HG02938 (cell line): ENCODE measurements around the gene GABPB1.

Experiments used
- ATAC-seq: cut with Tn5 transposase; IDR thresholded peaks from one replicate; pipeline ENCODE4 v1.9.1; 2021; ENCODE audit warnings: mild to moderate bottlenecking, moderate library complexity; ENCODE audit not compliant: unreplicated experiment

The GABPB1 gene

DNA sequence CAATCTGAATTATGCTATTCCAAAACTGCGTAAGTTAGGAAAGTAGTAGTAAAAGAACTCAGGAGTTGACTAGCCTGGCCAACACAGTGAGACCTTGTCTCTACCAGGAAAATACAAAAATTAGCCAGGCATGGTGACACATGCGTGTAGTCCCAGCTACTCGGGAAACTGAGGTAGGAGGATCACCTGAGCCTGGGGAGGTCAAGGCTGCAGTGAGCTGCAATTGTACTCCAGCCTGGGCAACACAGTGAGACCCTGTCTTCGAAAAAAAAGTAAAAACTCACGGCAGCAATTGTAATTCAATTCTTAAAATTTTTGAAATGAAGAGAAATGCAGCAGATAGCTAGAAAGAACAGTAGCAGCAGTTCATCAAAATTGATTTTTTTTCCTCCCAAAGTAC lies 9.7 kb downstream of the GABPB1 start:
- ATAC-seq = no peak

DNA sequence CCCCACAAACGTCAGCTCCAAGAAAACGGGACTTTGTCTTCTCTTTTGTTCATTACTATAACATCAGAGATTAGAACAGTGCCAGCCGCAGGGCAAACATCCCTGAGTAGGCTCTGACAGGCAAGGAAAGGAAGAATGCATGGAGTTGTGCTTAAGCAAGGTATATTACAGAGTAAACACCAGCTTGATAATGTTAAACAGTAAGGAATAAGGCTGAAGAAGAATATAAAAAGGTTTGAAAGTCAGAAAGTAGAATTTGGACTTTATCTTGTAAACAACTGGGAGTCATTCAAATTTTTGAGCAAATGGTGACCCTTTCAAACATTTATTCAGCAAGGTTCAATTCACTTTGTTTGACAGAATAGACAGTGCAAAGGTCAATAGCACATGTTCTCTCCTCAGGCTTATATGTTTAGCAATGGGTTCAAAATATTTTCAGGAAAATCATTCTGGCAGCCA lies 11.0 kb downstream of the GABPB1 start:
- no peak for ATAC-seq

DNA sequence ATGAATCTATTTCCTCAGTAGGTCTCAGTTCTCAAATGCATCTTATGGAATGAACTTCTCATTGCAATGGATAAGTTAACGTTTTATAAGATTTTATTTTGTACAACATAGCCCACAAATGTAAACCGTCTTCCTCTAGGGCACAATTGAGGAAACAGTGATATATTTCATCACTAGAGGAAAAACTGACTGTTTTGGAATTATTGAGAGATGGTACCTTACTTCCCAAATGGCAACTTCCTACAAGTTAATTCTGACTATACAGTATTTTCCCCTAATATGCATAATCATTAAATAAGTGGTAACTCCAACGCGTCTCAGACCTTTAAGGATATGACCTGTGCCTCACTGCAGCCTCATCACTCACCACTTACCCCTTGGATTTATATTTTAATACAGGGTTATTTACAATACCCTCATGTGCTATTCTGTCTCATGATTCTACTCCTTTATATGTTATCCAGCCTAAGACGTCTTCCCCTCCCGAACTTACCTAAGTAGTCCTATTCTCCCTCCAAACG lies 13.3 kb downstream of the GABPB1 start:
- ATAC-seq = no peak

DNA sequence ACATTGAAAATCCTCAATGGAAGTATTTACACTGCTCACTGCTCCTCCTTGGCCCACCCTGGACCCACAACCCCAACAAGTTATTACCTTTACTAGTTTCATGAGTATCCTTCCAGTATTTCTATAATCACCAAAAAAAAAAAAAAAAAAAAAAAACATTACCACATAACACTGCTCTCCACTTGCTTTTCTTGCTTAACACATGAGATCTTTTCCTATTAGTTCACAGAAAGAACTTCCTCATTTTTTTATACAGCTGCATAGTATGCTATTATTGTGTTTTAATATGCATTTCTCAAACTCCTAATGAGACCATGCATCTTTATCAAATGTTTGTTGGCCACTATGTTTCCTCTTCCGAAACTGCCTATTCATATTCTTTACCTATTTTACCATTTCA lies 14.6 kb downstream of the GABPB1 start:
- ATAC-seq = no peak

DNA sequence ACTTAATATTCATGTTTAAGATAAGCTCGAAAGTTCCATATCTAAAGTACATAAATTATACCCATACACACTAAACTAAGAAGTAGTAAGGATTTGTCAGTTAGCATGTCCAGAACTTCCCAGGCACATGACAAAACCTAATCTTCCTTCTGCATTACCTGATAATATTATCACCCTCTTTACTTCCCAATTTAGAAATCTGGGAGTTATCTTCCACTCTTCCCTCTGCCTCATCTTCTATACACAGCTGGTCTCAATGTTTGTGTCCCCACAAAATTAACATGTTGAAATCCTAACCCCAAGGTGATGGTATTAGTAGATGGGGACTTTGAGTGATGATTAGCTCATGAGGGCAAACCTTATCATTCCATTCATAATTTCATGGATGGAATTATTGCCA lies 15.3 kb downstream of the GABPB1 start:
- ATAC-seq = no peak

DNA sequence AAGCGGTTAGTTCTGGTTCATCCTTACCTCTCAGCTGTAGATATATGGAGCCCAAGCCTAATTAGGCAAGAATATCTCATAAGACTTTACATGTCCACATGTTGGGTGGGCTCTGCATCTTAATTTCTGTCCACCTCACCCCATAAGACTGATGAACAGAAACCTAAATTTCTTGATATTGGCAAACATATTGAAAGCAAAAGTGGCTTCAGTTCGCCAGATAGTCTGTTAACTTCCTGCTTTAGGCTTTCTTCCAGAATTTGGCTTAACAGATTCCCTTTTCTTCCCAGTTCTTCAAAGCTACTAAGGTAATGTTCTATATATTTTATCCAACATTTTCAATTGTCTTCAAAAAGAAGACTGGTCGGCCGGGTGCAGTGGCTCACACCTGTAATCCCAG lies 19.7 kb downstream of the GABPB1 start:
- no peak for ATAC-seq

DNA sequence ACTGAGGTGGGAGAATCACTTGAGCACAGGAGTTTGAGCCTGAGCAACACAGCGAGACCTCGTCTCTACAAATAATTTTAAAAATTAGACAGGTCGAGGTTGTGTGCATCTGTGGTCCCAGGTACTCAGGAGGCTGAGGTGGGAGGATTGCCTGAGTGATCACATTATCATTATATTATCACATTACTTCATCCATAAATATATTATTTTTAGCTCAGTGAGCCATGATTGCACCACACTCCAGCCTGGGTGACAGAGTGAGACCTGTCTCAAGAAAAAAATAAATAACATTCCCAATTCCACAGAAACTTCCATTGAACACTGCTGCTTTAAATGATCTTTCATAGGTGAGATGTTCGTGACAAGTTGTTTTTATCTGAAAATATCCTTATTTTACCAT lies 21.8 kb downstream of the GABPB1 start:
- no peak for ATAC-seq

DNA sequence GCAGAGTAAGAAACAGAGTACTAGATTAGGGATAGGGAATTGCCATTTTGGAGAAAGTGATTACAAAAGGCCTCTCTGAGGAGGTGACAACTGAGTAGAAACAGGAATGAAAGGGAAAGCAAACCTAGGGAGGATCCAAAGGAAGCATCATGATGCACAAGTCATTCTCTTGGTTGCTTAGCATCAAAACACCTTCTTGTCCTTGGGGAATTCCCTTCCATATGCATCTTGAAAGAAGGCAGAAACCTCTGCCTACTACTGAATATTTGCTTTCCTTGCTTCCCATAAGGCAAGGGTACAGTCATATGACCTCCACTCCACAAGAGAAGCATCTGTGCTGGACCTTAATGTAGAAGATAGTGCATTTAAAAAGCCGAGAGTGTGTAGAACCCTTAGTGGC lies 24.1 kb downstream of the GABPB1 start:
- ATAC-seq = no peak

DNA sequence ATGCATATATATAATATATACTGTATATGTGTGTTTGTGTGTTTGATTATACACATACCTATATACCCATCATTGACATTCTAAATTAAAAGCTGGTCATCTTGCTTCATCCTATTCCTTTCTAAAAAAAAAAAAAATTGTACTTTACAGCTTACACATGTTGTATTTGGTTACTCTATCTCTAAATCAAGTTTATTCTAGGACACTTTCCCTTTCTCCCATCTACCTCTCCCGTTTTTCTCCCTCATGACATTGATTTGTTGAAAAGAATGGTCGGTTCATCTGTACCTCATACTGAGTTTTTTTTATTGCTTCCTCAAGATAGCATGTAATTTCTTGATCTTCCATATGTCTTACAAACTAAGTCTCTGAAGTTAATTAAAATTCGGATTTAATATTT lies 26.9 kb downstream of the GABPB1 start:
- no peak for ATAC-seq

DNA sequence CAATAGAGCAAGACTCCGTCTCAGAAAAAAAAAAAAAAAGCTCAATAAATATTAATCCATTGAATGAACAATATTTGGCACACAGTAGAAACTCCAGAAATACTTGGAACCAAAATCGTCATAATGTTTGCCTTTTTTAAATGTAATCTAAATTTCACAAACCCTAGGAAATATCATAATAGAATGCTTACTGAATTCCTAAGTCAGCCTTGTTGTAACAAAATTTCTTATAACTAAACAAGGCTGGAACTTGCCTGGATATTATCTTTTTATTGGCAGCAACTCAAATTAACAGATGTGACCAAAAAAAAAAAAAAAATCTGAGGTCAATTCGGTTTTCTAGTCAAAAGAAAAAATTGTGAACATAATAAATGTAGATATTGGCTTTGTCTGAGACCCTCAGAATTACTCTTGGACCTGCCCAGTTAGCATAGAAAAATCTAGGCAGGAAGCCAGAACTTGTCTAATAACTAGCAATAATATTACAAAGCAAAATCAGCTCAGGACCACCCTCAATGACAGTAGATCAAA lies 33.3 kb downstream of the GABPB1 start:
- no peak for ATAC-seq

DNA sequence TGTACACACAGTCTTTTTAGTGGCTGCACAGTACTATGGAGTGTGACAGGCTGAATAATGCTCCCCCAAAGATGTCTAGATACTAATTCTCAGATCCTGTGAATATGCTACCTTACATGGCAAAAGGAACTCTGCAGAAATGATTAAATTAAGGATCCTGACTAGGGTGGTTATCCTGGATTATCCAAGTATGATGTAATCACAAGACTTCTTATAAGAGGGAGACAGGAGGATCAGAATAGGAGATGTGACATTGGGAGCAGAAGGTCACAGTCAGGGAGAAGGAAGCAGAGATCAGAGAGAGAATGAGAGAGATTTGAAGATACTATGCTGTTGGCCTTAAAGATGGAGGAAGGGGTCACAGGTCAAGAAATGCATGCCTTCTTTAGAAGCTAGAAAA lies 34.5 kb downstream of the GABPB1 start:
- ATAC-seq = no peak

DNA sequence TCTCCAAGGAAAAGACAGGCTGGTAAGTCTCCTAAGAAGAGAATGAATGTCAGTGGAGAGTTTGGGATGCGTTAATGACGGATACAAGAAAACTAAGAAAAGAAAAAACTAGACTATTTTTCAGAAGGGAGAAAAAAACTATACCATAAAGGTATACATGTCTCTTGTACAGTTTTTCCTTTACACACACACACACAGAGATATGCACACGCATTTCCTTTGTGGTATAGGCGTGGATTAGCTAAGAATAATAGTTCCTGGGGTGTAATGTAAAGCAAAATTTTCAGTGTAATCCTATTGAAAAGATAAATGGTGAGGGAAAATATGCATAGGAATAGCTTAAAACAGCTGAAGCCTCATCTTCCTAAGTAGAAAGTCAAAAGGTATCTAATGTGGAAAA lies 36.3 kb downstream of the GABPB1 start:
- no peak for ATAC-seq

DNA sequence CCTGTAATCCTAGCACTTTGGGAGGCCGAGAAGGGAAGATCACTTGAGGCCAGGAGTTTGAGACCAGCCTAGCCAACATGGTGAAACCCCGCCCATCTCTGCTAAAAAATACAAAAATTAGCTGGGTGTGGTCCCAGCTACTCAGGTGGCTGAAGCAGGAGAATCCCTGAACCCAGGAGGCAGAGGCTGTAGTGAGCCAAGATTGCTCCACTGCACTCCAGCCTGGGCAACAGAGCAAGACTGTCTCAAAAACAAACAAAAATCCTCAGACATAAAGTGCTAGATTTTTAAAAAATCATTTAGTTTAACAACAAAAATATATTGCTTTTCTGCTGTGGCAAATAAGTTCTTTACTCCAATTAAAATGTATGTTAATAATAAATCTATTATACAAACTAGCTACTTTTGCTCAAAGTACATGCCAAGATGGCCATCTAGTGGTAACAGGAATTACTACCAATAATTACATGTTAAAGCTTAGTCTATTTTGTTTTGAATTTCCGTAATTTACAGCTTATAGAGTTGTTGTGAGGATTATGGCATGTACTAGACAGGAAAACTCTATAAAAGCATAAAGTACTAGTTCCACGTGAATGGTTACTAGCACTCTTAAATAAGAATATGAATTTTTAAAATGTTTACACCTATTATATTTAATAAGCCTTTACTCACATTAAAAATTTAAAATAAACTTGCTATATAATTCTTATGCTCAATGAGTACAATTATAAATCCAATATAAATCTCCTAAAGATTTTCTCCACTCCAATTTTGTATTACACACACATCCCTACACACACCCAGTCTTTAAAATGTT lies 39.0 kb downstream of the GABPB1 start:
- no peak for ATAC-seq

DNA sequence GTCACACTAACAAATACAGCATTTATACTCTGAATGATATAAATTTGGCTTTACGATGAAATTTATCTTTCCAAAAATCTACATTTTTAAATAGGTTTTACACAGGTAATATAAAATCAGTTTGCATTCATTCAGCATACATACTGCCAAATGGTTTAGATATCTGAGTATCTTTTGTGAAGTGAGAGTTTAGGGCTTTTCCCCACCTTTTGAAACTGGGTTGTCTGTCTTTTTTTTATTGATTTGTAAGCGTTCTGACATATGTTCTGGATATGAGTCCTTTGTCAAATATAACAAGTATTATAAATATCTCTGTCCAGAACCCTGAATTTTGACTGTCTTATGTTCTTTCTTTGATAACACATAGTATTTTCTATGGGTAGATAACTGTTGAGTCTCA lies 42.4 kb downstream of the GABPB1 start:
- ATAC-seq = no peak

DNA sequence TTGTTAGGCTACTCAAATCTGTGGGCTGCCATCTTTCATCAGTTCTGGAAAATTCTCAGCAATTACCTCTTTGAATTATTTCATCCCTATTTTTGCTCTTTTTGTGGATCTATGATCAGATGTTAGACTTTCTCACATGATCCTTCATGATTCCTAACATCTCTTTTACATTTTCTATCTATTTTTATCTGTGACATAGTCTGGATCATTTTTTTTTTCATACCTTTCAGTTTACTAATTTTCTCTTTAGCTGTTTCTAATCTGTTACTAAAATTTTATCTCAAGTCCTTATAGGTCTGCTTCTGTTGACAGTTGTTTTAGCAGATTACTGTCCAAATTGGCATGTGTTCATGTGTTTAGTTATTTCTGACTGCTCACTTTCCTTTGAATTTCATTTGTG lies 47.2 kb downstream of the GABPB1 start:
- ATAC-seq = no peak

DNA sequence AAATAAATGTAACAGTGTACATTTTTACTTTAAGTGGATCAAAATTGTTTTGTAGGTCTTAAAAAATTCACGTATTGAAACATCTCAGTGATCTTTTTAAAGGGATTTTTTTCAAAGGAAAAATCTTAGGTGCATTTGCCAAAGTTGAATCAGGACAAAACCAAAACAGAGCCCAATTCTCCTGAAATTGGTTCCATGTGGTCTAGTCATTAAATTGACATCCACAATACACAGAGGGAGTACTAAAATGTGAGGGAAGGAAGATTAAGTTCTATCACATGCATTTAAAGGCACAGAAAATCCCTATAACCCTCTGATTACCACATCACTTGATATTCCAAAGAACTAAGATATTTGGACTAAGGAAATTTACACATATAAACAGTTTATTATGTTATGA lies 50.2 kb downstream of the GABPB1 start:
- ATAC-seq = no peak

DNA sequence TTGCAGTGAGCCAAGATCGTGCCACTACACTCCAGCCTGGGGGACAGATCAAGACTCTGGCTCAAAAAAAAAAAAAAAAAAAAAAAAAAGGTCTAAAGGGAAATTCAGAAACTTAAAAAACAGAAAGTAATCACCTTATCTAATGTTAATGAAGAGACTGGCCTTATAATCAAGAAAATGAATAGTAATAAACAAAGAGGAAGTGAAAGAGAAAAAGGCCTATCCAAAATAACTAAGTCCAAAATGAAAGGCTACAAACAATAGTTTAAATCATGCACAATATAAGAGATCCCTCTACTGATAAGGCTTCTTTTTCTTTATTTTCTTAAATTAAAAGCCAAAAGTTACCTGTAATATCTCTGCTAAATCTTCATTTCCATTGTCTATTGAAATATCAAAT lies 52.4 kb downstream of the GABPB1 start:
- ATAC-seq = peak; percentile 54

DNA sequence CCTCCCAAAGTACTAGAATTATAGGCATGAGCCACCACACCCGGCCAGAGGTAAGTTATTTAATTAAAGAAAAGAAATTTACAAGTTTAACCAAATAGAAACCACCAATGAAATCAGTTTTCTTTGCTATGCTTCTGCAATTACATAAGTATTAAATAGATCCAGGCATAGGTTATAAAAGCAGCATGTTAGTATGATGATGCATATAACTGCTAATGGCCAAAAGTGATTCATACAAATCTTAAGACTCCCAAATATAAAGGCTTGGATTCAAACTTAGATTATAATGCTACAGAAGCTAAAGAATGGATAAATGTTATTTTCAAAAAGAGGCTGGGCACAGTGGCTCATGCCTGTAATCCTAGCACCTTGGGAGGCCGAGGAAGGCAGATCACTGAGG lies 56.7 kb downstream of the GABPB1 start:
- no peak for ATAC-seq

DNA sequence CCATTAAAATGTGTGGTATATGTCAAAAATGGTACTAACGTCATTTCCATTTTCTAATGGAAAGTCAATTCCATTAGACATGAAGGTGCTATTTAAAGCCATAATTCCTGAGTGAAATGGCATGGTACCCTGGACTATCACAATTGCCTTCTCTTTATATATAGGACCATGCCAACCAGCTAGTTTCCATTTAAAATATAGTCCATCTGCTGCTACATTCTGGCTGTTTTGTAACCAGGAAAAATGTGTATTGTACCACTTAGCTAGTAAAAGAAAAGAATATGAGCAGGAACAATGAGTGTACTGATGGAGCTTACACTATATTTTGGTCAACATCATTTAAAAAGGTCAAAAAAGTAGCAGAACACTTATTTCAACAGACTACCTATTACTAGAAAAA lies 59.0 kb downstream of the GABPB1 start:
- no peak for ATAC-seq

DNA sequence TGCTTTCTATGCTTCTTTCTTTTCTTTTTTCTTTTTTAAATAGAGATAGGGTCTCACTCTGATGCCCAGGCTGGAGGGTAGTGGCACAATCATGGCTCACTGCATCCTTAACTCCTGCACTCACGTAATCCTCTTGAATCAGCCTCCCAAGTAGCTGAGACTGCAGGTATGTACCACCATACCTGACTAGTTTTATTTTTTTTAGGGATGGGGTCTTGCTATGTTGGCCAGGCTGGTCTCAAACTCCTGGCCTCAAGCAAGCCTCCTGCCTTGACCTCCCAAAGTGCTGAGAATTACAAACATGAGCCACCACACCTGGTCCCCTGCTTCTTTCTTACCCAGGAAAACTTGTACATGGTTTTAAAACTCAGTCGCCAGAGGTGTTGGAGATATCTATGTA lies 65.2 kb downstream of the GABPB1 start:
- no peak for ATAC-seq

DNA sequence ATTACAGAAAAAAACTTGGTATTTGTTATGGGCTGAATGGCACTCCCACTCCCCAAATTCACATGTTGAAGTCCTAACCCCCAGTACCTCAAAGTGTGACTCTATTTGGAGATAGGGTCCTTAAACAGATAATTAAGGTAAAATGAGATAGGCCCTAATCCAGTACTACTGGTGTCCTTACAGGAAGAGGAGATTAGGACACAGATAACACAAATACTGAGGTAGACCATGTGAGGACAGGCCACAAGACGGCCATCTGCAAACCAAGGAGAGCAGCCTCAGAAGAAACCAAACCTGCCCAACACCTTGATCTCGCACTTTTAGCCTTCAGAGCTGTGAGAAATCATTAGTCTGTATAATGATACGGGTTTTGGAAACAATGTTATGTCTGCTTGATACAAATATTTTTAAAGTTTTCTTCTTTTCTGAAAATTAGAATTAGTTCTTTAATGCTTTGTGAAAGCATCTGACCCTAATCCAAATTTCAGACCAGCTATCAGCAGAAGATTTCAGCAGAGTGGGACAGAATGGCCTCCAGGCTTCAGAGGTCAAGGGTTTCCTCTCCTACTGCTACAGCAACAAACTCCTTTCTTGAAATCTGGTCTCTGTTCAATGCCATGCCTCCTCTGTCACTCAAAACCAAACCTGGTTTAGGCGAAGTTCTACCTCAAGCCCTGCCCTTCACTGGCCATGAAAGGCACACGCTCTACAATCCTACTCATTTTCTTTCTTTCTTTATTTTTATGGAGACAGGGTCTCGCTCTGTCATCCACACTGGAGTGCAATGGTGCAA lies 67.5 kb downstream of the GABPB1 start:
- ATAC-seq = no peak

DNA sequence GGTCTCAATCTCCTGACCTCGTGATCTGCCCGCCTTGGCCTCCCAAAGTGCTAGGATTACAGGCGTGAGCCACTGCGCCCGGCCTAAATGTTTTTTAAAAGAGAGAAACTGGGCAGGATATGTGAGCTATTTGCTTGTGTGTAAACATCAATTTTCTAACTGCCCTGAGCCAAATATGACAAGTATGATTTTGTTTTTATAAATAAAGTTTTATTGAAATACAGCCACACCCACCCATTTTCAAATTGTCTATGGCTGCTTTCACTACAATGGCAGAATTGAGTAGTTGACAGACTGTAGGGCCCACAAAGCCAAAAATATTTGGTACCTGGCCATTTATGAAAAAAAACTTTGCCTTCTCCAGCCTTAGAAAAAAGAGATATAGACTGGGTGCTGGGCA lies 73.6 kb downstream of the GABPB1 start:
- ATAC-seq = no peak
